Natural killer cell (primary cell): ENCODE results near the gene MAFG. TPM values are rescaled to one million over a fixed set of nuclear protein-coding genes. Genes with fewer than 3 reads are reported as not detected.

ENCODE experiments used
- ATAC-seq, 3 donors: fragments of 150-1000 bp in 2 of 3; fragments of 200-7000 bp in 1 of 3; cut with Tn5 transposase; 1 replicate in 1 of 3; 2 replicates in 2 of 3; pipeline ENCODE4 v1.10.0; 2021; ENCODE audit warnings: mild to moderate bottlenecking in 2 of 3, moderate library complexity in 2 of 3
- DNase-seq, 2 donors: peaks; one replicate each; pipeline versions ENCODE4 v3.0.0 to v3.0.0-alpha.2; 2013 to 2021; ENCODE audit warnings: mixed read lengths in 1 of 2
- H3K27ac ChIP-seq: one replicate; pipeline ENCODE4 v1.5.1; 2013; ENCODE audit warnings: mild to moderate bottlenecking, low read length
- H3K27me3 ChIP-seq: one replicate; pipeline ENCODE4 v1.6.1; 2013; ENCODE audit warnings: low read length; ENCODE audit not compliant: control insufficient read depth, insufficient read depth
- H3K36me3 ChIP-seq: one replicate; pipeline ENCODE4 v1.6.1; 2013; ENCODE audit warnings: low read length; ENCODE audit not compliant: control insufficient read depth, insufficient read depth
- H3K4me1 ChIP-seq: one replicate; pipeline ENCODE4 v1.6.1; 2013; ENCODE audit warnings: low read length; ENCODE audit not compliant: control insufficient read depth, insufficient read depth
- H3K4me3 ChIP-seq: one replicate; pipeline ENCODE4 v1.5.1; 2013; ENCODE audit warnings: low read length
- H3K9me3 ChIP-seq: one replicate; pipeline ENCODE4 v1.6.1; 2013; ENCODE audit warnings: low read length; ENCODE audit not compliant: control insufficient read depth, insufficient read depth
- H3K27ac Mint-ChIP-seq, 2 donors: one replicate each; pipeline ENCODE4 v1.8.0; 2022; ENCODE audit warnings: mild to moderate bottlenecking in 2 of 2, mixed read lengths in 2 of 2, moderate library complexity in 1 of 2
- H3K27me3 Mint-ChIP-seq, 2 donors: one replicate each; pipeline ENCODE4 v1.8.0; 2022; ENCODE audit warnings: low read depth in 2 of 2, mixed read lengths in 2 of 2
- H3K36me3 Mint-ChIP-seq: one replicate; pipeline ENCODE4 v1.8.0; 2022; ENCODE audit warnings: mixed read lengths
- H3K4me1 Mint-ChIP-seq, 2 donors: one replicate each; pipeline ENCODE4 v1.8.0; 2022; ENCODE audit warnings: mixed read lengths in 2 of 2
- H3K4me3 Mint-ChIP-seq: one replicate; pipeline ENCODE4 v1.8.0; 2022; ENCODE audit warnings: mild to moderate bottlenecking, moderate library complexity, mixed read lengths
- H3K9me3 Mint-ChIP-seq, 2 donors: one replicate each; pipeline ENCODE4 v1.8.0; 2022; ENCODE audit warnings: mixed read lengths in 2 of 2
- WGBS: methylation state at CpG from one replicate; pipeline ENCODE4 v1.1.7; 2013; ENCODE audit warnings: missing lambda C conversion rate; ENCODE audit not compliant: insufficient coverage; 5-methylcytosine and 5-hydroxymethylcytosine counted together
- intact Hi-C: fragments of 100-400 bp; cut with micrococcal nuclease; formaldehyde crosslinking; loops from one replicate; pipeline ENCODE4 v1.14.2; 2022
- total RNA-seq, 4 donors: library from RNA; stranded (reverse); fragments of 120-200 nt in 1 of 4; gene quantifications; one replicate each; pipeline versions ENCODE4 v1.2.3 to v1.2.4, GENCODE V29; 2013 to 2022
- TF ChIP-seq, protein P1 (sequence below): fragments of 200-600 bp; IDR thresholded peaks from one replicate; pipeline ENCODE4 v1.8.0; 2022; ENCODE audit warnings: antibody characterized with exemption

The MAFG gene
- total RNA-seq, 3 donors from 2014 or later (not counting 1 experiment from before 2014, with no cell fraction given) = 11.9 to 14.6 (median 13.2) TPM

DNA sequence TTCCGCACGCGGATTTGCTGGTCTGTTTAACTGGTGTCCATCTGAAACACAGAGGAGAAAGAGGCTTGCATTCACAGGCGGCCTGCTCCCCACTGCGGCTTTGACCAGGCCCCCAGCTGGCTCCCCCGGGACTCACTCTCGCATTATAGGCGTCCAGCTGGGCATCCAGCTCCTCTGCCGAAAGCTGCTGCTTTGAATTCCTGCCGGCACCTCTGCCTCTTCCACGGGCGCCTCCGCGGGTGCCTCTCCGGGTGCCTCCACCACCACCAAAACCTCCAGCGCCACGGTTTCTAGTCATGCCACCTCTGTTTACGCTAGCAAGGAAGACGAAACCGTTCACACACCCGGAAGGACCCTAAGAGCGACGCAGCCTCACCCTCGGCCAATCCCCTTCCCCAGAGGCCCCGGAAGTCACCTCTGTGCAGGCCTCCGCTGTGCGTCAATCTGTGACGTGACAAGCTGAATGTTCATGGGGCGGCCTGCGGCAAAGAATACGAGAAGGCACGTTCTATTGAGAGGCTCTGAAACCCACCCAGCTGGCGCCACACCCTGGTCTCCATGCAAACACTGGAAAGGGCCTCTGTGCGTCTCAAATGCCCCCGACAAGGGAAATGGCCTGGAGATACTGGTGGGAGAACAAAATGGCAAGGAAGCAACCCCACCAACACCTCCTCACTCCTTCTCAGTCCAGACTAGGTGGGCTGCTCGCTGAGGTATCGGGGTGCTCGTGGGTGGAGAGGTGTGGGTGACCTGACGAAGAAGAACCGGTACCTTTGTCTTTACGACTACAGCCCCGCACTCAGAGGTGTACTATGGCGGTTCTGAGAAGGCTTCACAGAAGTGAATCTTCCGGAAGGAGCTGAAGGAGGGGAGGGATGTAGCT is 39.2 kb downstream of the MAFG start:
- H3K27ac Mint-ChIP-seq = peak overlapping the region in 1 of 2 donors; percentile 48
- H3K4me1 Mint-ChIP-seq = peaks cover 10 to 25% of the 10 kb centered on the region in 2 donors
- no peak overlapping the region for H3K27ac ChIP-seq
- TF ChIP-seq, protein P1, sequence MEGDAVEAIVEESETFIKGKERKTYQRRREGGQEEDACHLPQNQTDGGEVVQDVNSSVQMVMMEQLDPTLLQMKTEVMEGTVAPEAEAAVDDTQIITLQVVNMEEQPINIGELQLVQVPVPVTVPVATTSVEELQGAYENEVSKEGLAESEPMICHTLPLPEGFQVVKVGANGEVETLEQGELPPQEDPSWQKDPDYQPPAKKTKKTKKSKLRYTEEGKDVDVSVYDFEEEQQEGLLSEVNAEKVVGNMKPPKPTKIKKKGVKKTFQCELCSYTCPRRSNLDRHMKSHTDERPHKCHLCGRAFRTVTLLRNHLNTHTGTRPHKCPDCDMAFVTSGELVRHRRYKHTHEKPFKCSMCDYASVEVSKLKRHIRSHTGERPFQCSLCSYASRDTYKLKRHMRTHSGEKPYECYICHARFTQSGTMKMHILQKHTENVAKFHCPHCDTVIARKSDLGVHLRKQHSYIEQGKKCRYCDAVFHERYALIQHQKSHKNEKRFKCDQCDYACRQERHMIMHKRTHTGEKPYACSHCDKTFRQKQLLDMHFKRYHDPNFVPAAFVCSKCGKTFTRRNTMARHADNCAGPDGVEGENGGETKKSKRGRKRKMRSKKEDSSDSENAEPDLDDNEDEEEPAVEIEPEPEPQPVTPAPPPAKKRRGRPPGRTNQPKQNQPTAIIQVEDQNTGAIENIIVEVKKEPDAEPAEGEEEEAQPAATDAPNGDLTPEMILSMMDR = no peak
- no peaks in the 10 kb centered on the region for H3K27me3 Mint-ChIP-seq
- peaks cover 23% of the 10 kb centered on the region for H3K4me1 ChIP-seq
- 97% methylated on average over 44 of the region's 44 CpGs for WGBS
- DNase-seq = no peak
- H3K27me3 ChIP-seq = no peaks in the 10 kb centered on the region
- no peaks in the 10 kb centered on the region for H3K36me3 Mint-ChIP-seq
- no peaks in the 10 kb centered on the region for H3K9me3 Mint-ChIP-seq
- H3K4me3 Mint-ChIP-seq = peak overlapping the region; percentile 61
- H3K4me3 ChIP-seq = no peak overlapping the region
- intact Hi-C loops = no loop called here
- ATAC-seq = no peak
- H3K9me3 ChIP-seq = no peaks in the 10 kb centered on the region
- H3K36me3 ChIP-seq = peaks cover 47% of the 10 kb centered on the region

DNA sequence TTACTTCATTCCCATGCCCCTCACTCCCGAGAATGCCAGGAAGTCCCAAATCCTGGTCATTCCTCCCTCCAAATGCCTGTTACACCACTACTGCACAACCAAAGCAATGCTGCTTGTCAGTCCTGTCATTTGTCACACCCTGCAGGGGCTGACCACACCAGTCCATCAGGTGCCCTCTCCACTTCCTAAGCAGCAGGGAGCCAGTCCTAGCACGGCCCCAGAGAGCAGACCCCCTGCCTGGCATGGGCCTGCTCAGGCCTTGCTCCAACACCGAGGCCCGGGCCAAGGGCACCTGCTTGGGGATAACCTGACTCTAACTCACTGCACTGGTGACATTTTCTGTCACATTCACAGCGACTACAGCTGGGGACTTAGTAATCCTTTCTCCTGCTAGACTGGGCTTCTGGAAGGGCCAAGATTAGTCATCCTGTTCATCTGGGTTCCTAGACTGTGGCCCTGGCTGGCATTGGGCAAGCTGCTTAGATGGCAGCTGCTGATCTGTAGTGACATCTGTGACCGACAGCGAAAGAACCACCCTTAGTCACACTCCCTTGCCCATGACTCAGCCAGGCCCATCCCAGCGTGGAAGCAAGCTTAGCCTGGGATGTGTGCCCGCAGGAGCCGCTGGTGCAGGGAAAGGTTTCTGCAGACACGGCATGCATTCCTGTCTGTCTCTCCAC is 41.5 kb downstream of the MAFG start:
- H3K4me3 Mint-ChIP-seq = no peak overlapping the region
- 95% methylated on average over 11 of the region's 11 CpGs for WGBS
- DNase-seq = no peak

DNA sequence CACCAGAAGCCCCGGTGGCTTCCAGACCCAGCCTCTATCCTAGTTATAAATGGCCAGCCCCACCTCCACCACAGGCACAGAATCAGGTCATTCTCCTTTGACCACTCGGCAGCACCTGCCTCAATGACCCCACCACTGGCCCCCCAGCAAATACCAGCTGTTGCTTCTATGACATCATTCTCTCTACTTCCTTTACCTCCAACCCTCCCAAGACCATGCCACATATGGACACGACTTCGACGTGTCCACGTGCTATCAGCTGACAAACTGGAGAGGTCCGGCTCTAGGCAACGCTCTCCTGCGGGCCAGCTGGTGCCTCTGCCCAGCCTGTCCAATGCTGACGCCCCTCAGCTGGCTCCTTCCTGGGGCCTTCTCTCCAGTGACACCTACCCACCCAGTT is 42.1 kb downstream of the MAFG start:
- H3K9me3 Mint-ChIP-seq = no peaks in the 10 kb centered on the region
- Histone ChIP-seq H3K4me1 (peaks cover 9% of the 10 kb centered on the region), H3K4me3 (no peak overlapping the region), H3K27ac (no peak overlapping the region), H3K9me3 (no peaks in the 10 kb centered on the region), H3K27me3 (no peaks in the 10 kb centered on the region), H3K36me3 (peaks cover 47% of the 10 kb centered on the region)
- peak in 1 of 3 donors; percentile 17 for ATAC-seq
- no peaks in the 10 kb centered on the region for H3K36me3 Mint-ChIP-seq
- TF ChIP-seq, protein P1 = no peak
- H3K4me3 Mint-ChIP-seq = peak overlapping the region; percentile 25
- H3K4me1 Mint-ChIP-seq = peaks cover 10 to 20% of the 10 kb centered on the region in 2 donors
- intact Hi-C loops = no loop called here
- peak overlapping the region; percentile 57 to 67 for H3K27ac Mint-ChIP-seq
- no peak for DNase-seq
- H3K27me3 Mint-ChIP-seq = no peaks in the 10 kb centered on the region
- WGBS = 95% methylated on average over 10 of the region's 10 CpGs

More for the DNA sequence above, 41.5 kb downstream of the MAFG start:
- H3K27me3 Mint-ChIP-seq = no peaks in the 10 kb centered on the region
- Histone ChIP-seq H3K4me3 (no peak overlapping the region), H3K36me3 (peaks cover 47% of the 10 kb centered on the region), H3K9me3 (no peaks in the 10 kb centered on the region), H3K27me3 (no peaks in the 10 kb centered on the region), H3K27ac (no peak overlapping the region), H3K4me1 (peaks cover 14% of the 10 kb centered on the region)
- intact Hi-C loops = no loop called here
- no peaks in the 10 kb centered on the region for H3K9me3 Mint-ChIP-seq
- TF ChIP-seq, protein P1 = no peak
- H3K4me1 Mint-ChIP-seq = peaks cover 10 to 20% of the 10 kb centered on the region in 2 donors
- no peak for ATAC-seq
- no peaks in the 10 kb centered on the region for H3K36me3 Mint-ChIP-seq
- H3K27ac Mint-ChIP-seq = peak overlapping the region; percentile 57 to 67
